ENCODE data around the gene ADGRE1.

Gene ADGRE1

GRCh38 chr19:6958791-6959190 is 71.4 kb downstream of the ADGRE1 start:
- DNase-seq: no peak

- no peak for DNase-seq
Measured at GRCh38 chr19:6963244-6963852, 76.0 kb downstream of the ADGRE1 start.

DNA sequence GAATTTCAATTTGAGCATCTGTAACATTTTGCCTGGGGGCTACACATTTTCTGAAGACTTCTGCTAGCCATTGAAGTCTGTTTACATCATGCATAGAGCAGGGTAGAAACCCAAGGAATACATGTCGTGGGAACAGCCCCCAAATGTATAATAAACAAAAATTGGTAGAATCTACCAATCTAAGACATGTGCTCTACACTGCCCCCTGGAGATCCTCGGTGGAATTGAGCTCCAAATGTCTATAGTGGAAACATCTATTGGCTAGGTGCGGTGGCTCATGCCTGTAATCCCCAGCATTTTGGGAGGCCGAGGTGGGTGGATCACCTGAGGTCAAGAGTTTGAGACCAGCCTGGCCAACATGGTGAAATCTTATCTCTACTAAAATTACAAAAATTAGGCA is 76.6 kb downstream of the ADGRE1 start:
- peak; percentile 36 to 44 for DNase-seq

GRCh38 chr19:6967967-6968366 is 80.6 kb downstream of the ADGRE1 start:
- no peak for DNase-seq

GRCh38 chr19:6969490-6969889 is 82.1 kb downstream of the ADGRE1 start:
- DNase-seq: no peak

- no peak for DNase-seq
Measured at GRCh38 chr19:6970021-6970420, 82.6 kb downstream of the ADGRE1 start.

GRCh38 chr19:6970443-6970842 is 83.1 kb downstream of the ADGRE1 start:
- no peak for DNase-seq

- no peak for DNase-seq
Measured at GRCh38 chr19:6971366-6971765, 84.0 kb downstream of the ADGRE1 start.

- no peak for DNase-seq
Measured at GRCh38 chr19:6976197-6976596, 88.8 kb downstream of the ADGRE1 start.

DNA sequence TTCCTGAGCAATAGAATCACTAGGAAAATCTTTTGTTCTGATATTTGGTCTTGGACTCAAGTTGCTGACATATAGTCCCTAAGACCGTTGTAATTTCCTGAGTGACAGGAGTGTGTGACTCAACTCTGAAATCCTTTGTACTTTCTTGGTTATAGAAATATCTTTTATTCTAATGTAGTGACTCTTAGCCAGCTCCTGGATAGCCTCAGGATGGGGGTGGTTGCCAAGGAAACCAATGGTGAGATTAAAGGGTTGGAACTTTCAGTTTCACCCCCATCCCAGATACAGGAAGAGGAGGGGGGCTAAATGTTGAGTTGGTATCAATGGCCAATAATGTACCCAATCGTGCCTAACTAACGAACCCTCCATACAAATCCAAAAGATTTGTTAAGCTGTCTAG is 92.0 kb downstream of the ADGRE1 start:
- DNase-seq: no peak

DNA sequence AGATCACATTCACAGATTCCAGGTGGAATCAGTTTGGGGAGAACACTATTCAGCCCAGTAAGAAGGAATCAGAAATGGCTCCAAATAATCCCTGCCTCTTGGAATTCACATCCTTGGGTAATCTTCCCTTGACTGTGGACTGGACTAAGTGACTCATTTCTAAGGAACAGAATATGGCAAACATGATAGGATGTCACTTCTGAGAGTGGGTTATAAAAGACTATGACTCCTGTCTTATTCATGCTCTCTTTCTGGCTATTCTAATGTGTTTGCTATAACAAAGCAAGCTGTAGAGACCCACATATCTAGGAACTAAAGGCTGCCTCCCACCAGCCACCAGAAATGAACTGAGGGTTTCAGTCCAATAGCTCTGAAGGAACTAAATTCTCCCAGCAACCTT is 96.1 kb downstream of the ADGRE1 start:
- no peak for DNase-seq

GRCh38 chr19:6987850-6988249 is 100.5 kb downstream of the ADGRE1 start:
- DNase-seq: no peak

- no peak for DNase-seq
Measured at GRCh38 chr19:6988257-6988656, 100.9 kb downstream of the ADGRE1 start.
